Nucleus accumbens (tissue), 56 donors: ENCODE data around the gene BCL11A.

Experiments used
- DNase-seq, 56 donors: peaks; one replicate each; lab custom pipeline; 2025; lab: John Stamatoyannopoulos, UW

Gene BCL11A

DNA sequence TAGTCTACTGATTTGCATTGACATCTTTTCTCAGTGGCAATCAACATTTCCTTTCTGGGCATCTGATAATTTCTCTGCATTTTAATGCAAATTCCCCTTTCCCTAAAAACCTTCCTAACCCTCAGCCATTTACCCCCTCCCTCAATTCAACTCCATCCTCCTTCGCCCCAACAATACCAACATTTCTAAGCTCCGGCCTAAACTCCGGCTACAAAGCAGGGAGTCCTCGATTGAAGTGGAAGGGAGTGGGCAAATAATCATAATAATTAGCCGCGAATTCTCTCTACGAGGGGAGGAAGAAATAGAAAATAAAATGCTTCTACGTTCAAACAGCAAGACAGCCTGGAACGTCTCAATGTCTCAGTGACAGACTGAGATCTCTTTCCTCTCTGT is 4.6 kb downstream of the BCL11A start:
- DNase-seq = no peak

DNA sequence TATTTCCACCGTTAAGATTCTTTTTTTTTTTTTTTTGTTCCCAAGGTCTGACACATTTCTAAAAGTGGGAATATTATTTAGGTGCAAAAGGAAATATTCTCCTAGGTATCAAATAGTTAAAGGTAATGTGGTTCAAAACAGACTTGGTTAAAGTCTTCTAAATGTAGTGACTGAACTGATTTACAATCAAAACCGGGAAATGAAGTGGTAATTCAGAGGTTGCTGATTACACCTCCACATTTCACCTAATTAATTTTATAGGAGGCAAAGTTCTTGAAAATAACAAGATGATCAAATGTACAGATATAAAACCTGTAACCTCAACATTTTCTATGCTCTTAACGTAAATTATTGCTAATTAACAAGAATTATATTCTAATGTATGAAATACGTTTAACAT is 5.1 kb downstream of the BCL11A start:
- DNase-seq = no peak

DNA sequence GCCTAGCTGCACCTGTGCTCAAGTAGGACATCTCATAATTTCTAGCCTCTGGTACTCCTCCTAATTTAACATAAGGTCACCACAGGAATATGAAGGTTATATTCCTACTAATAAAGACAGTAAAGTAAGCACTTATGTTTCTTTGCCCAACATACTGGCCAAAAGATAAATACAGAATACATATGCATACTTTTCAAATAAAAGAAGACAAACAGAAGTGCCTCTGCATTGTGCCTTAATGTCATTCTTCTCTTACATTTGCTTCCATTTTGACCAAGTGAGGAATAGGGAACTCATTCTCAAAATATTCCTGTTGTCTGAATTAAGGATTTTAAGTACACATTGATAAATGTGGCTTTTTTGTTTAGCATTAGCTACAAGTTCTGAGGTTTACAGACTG is 5.6 kb downstream of the BCL11A start:
- DNase-seq = no peak

DNA sequence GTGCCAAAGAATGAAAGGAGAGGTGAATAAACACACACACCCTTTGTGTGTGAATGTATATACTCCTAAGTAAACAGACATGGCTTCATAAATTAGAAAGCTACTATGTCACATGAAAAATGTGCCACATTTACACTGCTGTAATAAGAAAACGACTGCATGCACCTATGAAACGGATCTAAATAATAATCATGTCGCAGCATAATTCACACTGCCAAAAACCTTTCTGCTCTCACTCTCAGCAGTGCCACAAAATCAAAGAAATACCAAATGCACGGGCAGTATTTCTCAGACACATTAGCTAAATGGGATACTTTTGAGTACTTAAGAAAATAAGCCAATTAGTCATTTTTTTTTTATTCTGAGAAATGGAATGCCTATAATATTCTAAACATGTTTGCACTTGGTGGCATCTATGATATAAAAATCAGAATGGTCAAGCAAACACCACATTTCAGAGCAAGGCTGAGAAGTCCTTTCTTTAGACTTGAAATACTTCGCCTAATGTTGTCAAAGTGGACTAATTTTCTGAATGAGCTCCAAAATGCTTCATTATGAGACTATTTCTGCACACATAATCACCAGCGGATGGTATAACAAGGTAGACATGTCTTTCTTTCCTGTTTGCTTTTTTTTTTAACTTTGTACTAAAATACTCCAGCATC is 6.6 kb downstream of the BCL11A start:
- no peak for DNase-seq

DNA sequence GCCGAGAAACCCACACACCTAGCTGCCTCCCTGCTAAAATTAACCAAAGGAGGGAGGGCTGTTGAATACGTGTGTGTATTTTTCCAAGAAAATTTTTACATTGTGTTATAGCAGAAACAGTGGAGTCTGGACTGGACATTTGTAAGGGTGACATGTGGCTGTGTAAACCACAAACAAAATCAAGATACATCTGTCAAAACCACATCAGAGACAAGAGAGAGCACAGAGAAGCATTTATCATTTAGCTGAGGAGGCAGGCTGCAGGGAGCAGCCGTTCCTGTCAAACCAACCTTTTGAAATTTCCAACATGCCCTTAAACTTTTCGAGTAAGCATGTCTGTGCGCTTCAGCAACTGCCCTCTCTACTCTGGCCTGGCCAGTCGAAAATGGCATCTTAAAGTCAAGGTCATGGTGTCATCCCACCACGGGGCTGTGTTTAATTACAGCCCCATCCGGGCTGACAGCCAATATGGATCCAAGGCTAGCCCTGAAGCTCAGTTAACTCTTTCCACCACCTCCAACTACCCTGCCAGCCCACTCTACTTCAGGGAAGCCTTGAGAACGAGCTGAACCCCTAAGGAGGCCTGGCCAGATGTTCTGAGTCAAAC is 8.4 kb downstream of the BCL11A start:
- DNase-seq = no peak

DNA sequence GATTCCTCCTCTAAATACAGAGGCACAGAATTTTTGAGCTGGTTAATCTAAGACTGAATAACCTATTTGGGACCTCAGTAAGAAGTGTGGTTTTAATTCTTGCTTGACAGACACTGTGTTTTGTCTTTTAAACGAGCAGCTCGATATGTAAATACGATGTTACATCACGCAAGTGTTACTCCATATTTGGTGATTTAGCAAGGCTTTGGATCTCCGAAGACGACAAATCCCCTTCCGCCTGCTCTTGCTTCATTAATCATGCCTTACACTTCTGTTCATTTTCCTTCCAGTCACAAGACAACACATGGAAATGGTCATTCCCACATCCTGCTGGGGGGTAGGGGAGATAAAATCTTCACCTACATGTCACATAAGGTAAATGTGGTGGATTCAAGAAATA is 9.4 kb downstream of the BCL11A start:
- DNase-seq = peak in 3 of 56 donors; percentile 12 to 36 (median 21)

DNA sequence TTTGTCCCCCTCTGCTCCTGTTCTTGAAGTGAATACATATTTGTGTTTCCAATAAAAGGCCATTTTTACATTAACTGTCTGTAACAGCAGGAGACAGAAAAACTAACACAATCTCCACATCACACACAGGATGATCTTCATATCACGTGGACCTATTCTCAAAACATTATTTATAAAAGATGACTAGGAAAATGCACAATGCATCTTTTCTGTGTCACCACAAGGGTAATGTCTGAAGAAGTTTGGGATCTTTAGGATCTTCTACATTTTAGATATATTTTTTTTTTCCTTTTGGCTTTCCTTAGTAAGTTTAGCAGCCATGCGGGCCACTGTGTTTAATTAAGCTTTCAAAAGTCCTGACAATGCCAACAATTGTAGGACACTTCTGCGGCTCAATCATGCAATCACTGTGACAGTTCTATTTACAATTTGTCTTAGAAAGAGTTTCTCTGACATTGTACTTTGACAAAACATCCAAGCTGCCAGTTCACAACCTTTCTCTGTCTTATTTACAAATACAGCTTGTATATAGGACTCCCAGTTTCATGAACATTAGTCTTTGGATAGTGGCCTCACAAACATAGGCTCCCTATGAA is 12.3 kb downstream of the BCL11A start:
- DNase-seq = no peak

DNA sequence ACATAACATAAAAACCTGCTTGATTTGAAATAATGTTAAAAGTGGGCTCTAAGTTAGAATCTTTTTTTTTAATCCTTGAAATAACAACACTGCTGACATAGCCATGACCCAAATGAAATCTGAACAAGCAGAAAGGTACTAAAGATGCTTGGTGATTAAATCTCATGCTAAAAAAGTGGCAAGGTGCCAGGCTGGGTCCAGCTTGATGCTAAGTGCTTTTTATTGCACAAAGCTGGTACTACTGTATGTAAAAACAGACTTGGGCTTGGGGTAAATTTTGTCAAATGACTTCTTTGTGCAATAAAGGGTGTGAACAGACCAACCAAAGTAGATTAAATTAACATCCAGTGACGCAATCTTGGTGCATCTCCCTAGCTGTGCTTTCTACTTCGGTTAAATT is 13.4 kb downstream of the BCL11A start:
- DNase-seq = peak in 1 of 56 donors; percentile 11

DNA sequence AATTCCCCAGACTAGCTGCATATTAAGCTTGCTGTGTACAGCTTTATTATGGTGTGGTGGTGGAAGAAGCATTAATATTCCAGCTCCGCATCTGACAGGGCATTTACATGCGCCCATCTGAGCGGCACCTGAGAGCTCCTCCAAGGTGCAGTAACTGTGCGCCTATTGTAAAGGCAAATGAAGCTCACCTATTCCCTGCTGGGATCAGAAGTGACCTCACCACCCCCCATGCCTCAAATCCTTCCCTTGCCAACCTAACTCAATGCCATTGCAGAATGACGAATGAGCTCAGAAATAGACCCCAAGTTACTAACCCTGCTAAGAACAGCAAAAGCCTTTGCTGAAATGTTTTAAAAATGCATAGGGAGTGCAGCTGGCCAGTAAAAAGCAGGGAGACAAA is 14.3 kb downstream of the BCL11A start:
- DNase-seq = no peak

DNA sequence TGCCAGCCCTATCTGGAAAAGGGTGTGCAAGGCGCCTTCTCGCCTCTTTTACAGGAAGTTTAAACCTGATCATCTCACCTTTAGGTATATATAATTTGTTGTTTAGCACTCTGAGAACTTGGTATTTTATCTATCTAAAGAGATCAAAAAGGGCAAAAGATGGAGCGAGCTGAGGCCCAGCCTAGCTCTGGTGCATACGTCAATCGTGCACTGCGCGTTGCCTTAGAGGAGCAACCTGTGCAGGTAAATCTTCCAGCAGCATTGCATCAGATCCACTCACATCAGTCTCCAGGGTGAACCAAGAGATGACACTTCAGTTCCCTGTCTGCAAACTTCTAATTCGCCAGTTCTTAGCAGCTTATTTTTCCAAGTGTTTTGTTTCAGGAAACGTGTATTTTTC is 15.4 kb downstream of the BCL11A start:
- no peak for DNase-seq

DNA sequence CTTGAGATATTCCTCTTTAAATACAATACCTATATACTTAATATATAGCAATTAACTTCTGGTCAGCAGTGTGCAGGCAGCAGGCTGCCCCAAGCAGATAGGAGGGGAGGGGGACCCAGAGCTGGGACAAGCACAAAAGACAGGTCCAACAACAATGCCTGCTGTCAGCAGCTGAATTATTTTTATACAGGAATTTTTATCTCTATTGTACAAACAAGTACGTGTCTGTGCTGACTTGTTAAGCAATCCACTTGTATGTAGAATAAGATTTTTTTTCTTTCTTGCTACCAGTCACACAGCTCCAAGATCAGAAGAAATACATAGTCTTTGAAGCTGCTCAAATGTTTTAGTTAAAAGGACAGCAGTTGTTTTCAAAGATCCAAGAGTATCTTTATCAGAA is 16.7 kb downstream of the BCL11A start:
- no peak for DNase-seq

DNA sequence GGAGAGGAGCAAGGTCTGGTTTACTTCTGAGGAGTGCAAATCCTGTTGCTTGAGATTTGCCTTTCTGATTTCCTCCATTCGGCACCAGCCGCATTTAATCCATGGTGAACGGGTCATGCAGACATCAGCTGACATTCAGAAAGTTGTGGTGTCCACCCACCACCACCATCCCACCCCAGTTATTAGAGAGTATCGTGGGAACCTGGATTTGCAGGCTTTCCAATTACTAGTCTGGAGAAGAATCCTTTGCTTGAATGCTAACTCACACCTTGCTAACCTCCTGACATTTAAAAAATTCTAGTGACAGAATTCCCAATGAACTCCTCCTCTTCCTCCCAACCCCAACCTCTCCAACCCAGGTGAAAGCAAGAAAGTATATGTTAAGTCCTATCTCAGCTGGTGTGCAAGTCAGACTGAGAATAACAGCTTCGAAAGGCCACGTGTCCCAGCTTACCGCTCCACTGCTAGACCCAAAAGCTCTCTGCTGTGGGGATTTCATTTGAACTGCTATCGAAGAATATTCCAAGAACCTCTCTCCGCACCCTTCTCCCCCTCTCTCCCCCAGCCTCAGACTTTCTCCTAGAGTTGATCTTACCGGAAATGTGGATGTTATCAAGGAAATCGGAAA is 17.7 kb downstream of the BCL11A start:
- DNase-seq = no peak

DNA sequence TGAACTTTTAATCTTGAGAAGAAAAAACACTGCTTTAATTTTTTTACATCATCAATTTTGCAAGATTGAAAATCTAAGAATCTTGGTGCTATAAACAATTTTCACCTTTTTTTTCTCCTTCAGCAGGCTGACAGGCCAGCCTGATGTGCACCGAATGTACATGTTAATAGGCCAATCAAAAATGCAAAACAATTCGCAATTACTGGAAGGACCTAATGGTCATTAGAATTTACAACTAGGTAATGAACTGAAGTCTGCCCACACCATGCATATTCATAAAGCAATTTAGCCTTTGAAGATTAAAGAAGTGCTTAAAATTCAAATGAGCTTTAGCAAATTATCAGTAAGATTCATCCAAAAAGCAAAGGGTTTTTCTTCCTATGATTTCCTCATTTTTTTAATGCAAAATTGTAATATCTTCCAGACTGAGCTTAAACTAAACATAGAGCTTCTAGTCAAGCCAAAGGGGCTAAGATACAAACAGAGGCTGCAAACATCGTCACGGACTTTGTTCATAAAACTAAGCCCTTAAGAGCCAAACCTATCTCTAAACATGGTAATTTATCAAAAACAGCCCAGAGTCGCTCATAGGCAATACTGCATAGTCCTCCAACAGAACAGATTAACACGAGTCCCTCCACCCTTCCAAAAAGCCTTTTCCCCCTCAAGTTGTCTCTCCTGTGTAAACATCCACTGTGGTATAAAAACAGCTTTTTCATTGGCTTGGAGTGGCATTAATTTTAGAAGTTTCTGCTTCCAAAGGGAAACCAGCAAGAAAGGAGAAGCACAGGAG is 18.4 kb downstream of the BCL11A start:
- DNase-seq = no peak

DNA sequence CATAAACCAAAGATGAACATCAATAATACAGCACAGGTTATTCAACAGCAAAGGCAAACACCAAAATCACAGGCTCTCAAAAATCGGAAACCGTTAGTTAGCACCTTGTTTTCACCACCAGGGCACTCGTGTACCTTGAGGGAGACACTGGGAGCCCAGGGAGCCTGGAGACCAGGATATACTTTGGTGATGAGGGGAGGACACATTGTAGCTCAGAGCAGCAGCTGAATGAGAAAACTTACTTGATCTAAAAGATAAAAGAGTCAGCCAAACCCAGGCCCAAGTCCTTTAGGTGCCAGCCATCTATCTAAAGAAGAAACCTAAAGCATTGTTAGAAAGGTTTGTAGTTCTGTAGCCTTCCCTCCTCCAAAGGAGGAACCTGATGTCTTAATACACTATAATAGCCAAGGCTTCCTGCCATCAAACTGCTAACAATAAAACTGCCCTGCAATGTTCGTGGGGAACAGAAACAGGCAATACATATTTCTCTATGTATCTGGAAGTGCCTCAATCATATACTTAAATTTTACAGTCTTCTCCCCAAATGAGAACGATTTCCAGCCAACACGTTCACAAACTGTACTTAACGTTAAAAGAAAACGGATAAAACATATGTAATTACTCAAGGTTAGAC is 19.3 kb downstream of the BCL11A start:
- no peak for DNase-seq

DNA sequence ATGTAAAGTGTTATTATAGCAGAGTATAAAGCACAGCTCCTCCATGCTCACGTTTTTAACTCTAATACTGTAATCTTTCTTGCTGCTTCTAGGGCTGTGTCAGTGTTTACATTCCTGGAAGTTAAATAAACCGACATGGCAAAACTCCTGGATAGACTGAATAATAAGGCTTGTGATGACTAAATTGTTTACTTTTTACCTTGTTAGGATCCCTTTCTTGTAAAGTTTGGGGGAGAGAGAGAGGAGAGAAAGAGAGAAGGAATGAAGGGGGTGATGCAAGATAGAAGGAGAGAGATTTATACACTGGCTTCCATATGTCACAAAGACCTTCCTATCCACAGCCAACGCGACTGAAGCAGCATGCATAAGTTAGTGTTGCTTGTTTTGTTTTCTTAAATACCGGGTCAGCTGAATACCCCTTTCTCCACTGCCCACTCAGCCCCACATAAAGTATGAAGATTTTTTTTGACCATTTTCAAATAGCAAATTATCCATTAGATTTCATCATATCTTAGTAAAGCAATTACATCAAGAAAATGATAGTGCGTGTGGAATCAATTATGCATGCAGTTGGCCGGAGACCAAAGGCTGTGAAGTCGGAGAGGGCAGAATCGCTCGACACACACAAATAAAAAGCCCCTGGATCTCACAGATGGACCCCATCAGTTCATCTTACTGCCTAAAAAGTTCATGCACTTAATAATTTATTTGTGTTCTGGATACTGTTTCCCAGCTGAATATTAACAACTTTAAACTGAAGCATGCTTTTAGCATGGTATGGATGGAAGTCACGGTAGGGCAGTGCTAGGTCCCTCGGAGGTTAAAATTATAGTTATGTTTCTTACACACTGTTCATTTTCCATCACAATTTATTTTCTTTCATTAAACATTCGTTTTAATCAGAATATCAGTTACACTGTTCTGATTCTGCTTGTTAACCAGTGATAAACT is 20.1 kb downstream of the BCL11A start:
- no peak for DNase-seq

DNA sequence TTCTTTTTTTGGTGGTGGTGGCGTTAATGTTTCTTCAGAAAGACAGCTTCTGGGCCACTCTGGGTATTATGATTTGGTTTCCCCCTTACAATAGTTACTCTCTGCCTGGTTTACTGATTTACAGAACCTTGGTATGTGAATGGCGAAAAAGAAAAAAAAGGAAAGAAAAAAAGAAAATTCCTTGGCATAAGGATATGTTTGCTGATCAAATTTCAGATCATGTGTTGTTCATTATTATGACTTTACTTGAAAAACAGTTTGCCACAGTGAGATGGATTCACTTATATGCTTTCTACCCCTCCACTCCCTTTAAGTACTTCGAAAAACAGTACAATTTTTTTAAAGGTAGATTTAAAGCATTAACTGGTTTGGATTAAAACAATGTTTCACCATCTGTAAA is 21.0 kb downstream of the BCL11A start:
- no peak for DNase-seq

DNA sequence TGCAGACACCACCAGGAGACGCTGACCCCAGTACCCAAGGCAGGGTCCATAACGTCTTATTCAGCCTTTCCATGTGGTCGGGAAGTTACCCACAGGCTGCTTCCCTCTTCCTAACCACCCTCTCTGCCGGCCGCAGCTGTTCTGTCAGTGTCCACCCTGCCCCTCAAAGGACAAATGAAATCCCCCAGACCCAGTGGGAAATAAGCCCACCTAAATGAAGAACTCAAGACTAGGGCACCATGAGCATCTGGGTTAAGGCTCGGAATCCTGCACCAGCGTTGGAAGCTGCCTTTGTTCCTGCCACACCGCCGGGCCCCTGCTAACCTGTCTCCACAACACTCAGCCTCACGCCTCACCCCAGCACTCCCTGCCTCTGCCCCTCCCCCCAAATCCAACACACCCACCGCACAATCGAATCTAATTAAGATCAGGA is 21.7 kb downstream of the BCL11A start:
- DNase-seq = no peak

DNA sequence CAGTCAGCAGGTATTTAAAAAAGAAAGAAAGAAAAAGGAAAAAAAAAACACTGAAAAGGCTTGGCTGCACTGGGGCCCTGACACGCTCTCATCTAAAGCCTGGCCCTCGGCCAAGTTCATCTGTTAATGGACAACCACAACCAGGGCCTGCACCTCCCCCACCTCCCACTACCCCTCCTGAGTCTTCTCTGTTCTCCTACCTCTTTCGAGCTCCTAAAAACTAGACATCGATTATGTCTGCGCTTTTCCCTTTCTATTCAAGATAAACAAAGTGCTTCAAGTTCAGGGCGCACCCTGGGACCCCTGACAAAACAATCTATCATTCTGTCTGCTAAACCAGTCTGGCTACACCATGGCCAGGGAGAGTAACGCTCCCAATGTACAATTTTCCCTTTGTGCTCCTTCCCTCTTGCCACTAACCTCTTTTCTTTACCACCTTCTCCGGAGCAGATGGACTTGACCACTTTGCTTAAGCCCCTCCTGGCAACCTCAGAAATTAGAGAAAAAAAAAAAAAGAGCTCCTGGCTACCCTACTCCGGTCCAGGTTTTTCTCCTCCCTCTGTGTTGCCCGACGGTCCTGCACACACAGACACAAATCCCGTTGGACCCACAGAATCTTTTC is 22.7 kb downstream of the BCL11A start:
- DNase-seq = peak in 3 of 56 donors; percentile 17 to 35 (median 17)
